GM12892 (cell line): ENCODE data around the gene RNMT.

Source experiments
- DNase-seq: peaks from one replicate; pipeline ENCODE4 v3.0.0; 2011; ENCODE audit not compliant: insufficient read length
- FAIRE-seq: peaks from 2 replicates; lab custom pipeline; 2011; peaks lifted over from hg19 to GRCh38; lab: Jason Lieb, UNC
- POLR2A ChIP-seq: IDR thresholded peaks from 2 replicates; pipeline ENCODE4 v1.6.1; 2011; ENCODE audit warnings: low read depth, low read length, control low read depth
- POLR2AphosphoS5 ChIP-seq: IDR thresholded peaks from 2 replicates; pipeline ENCODE4 v1.6.1; 2011; ENCODE audit warnings: low read depth, low read length, control low read depth
- TAF1 ChIP-seq: IDR thresholded peaks from 2 replicates; pipeline ENCODE4 v1.6.1; 2011; ENCODE audit warnings: low read depth, mild to moderate bottlenecking, control low read depth, low read length, borderline replicate concordance

Gene RNMT

GRCh38 chr18:13799396-13799795 is 72.9 kb downstream of the RNMT start:
- no peak for TF ChIP-seq POLR2A
- FAIRE-seq (no peak), DNase-seq (no peak)

GRCh38 chr18:13800505-13801259 is 74.2 kb downstream of the RNMT start:
- no peak for DNase-seq
- no peak for TF ChIP-seq TAF1
- no peak for TF ChIP-seq POLR2A
- no peak for TF ChIP-seq POLR2AphosphoS5
- no peak for FAIRE-seq

- FAIRE-seq (no peak), DNase-seq (no peak)
- no peak for TF ChIP-seq POLR2AphosphoS5
These were observed 74.8 kb downstream of the RNMT start for GRCh38 chr18:13801260-13801601.

GRCh38 chr18:13804305-13804704 is 77.8 kb downstream of the RNMT start:
- DNase-seq = no peak

GRCh38 chr18:13808294-13809042 is 82.0 kb downstream of the RNMT start:
- no peak for DNase-seq
- TF ChIP-seq POLR2AphosphoS5 (no peak), POLR2A (no peak), TAF1 (no peak)
- FAIRE-seq = no peak

More at GRCh38 chr18:13804305-13804704, 77.8 kb downstream of the RNMT start:
- TF ChIP-seq POLR2AphosphoS5 (no peak), TAF1 (no peak), POLR2A (no peak)
- FAIRE-seq = no peak

GRCh38 chr18:13809043-13809430 is 82.6 kb downstream of the RNMT start:
- TF ChIP-seq POLR2AphosphoS5 (no peak), TAF1 (no peak), POLR2A (no peak)
- DNase-seq (no peak), FAIRE-seq (no peak)

GRCh38 chr18:13809531-13810255 is 83.2 kb downstream of the RNMT start:
- DNase-seq (no peak), FAIRE-seq (no peak)
- TF ChIP-seq POLR2AphosphoS5 (no peak), POLR2A (no peak), TAF1 (no peak)

- no peak for DNase-seq
- TF ChIP-seq POLR2AphosphoS5 (no peak), POLR2A (no peak), TAF1 (no peak)
- FAIRE-seq = no peak
These were observed 84.5 kb downstream of the RNMT start for GRCh38 chr18:13810950-13811485.

GRCh38 chr18:13811993-13812392 is 85.5 kb downstream of the RNMT start:
- no peak for DNase-seq
- no peak for TF ChIP-seq TAF1
- TF ChIP-seq POLR2AphosphoS5 = no peak
- TF ChIP-seq POLR2A = no peak
- no peak for FAIRE-seq

- peak; percentile 74 for FAIRE-seq
- peak; percentile 35 for DNase-seq
These were observed 86.9 kb downstream of the RNMT start for GRCh38 chr18:13813271-13813849.

More at GRCh38 chr18:13813271-13813849, 86.9 kb downstream of the RNMT start:
- TF ChIP-seq POLR2AphosphoS5 (no peak), POLR2A (no peak), TAF1 (no peak)
